Left hindlimb (tissue), 1 donor: ENCODE data around the gene MRPL43.
"Not testable (repeated sequence)": the region's sequence is repeated elsewhere in the genome, so short reads cannot be mapped to it uniquely, and the experiment has no call there.

Experiments
- DNase-seq: peaks from one replicate; pipeline ENCODE4 v3.0.0-alpha.2; 2018

Gene MRPL43

GRCh38 chr10:100981178-100981772 lies 6.0 kb downstream of the MRPL43 start:
- DNase-seq = no peak

GRCh38 chr10:100980711-100981110 lies 6.6 kb downstream of the MRPL43 start:
- DNase-seq = no peak

GRCh38 chr10:100980311-100980710 lies 7.0 kb downstream of the MRPL43 start:
- no peak for DNase-seq

- no peak for DNase-seq
These were observed 7.5 kb downstream of the MRPL43 start for GRCh38 chr10:100979791-100980272.

- no peak for DNase-seq
These were observed 8.4 kb downstream of the MRPL43 start for GRCh38 chr10:100978901-100979195.

GRCh38 chr10:100978121-100978900 lies 9.0 kb downstream of the MRPL43 start:
- DNase-seq = no peak

- DNase-seq = no peak
These were observed 9.9 kb downstream of the MRPL43 start for GRCh38 chr10:100977436-100977835.

GRCh38 chr10:100976906-100977305 lies 10.4 kb downstream of the MRPL43 start:
- DNase-seq = no peak

GRCh38 chr10:100975397-100975796 lies 11.9 kb downstream of the MRPL43 start:
- not testable (repeated sequence) for DNase-seq

GRCh38 chr10:100972904-100973535 lies 14.3 kb downstream of the MRPL43 start:
- DNase-seq = no peak

GRCh38 chr10:100972115-100972903 lies 15.0 kb downstream of the MRPL43 start:
- DNase-seq = no peak

- no peak for DNase-seq
These were observed 16.1 kb downstream of the MRPL43 start for GRCh38 chr10:100970914-100971811.

GRCh38 chr10:100970076-100970913 lies 17.0 kb downstream of the MRPL43 start:
- no peak for DNase-seq

- peak; percentile 66 for DNase-seq
These were observed 17.9 kb downstream of the MRPL43 start, which contains the start of gene SEMA4G for GRCh38 chr10:100969187-100970075. TSS of gene SEMA4G (plus strand) at chr10:100969504. CDS start at chr10:100972913, 3,409 bp downstream.

GRCh38 chr10:100968863-100969186 lies 18.5 kb downstream of the MRPL43 start:
- no peak for DNase-seq

GRCh38 chr10:100968062-100968736 lies 19.1 kb downstream of the MRPL43 start:
- DNase-seq = no peak

- no peak for DNase-seq
These were observed 20.0 kb downstream of the MRPL43 start for GRCh38 chr10:100967332-100967731.

GRCh38 chr10:100966887-100967286 lies 20.4 kb downstream of the MRPL43 start:
- no peak for DNase-seq

- no peak for DNase-seq
These were observed 21.5 kb downstream of the MRPL43 start for GRCh38 chr10:100965820-100966219.

- DNase-seq = no peak
These were observed 23.5 kb downstream of the MRPL43 start for GRCh38 chr10:100963826-100964225.
